Heart left ventricle (tissue), 13 donors: ENCODE results near the gene CNN2.

Source experiments
- CTCF ChIP-seq, 12 donors: fragments of 200-600 bp; sonication (generic) in 4 of 12; IDR thresholded peaks; one replicate each; pipeline versions ENCODE4 v1.5.0 to v1.8.0; 2018 to 2022; ENCODE audit warnings: antibody characterized with exemption in 12 of 12, mild to moderate bottlenecking in 5 of 12
- POLR2A ChIP-seq, 2 donors: fragments of 450-650 bp; IDR thresholded peaks; one replicate each; pipeline ENCODE4 v1.6.1; 2017; ENCODE audit warnings: antibody characterized with exemption in 2 of 2, mild to moderate bottlenecking in 2 of 2, moderate library complexity in 2 of 2
- donor health status: ischemic (EF 13 %, LVEDD 7.1; RV severe dilation, severe dysfunction).
- donor health status: DM: no; HTN: yes; CAD: no.
- donor health status: DM: no; HTN: no; CAD: no.
- donor health status: ischemic (EF 25% LVEDD 6.9; RV normal size, moderate dysfunction).
- donor health status: ischemic (EF 25% LVEDD 5.7; RV mildly dilated, moderate dysfunction).
- donor health status: ischemic (EF 35%, LVEDD 5.7; RV mildly dilated, moderate dysfunction).
- donor health status: nonischemic (EF 11% LVEDD 7.7; RV severe dilation, severe dysfunction).
- donor health status: DM: yes; HTN: yes; CAD: no.
- donor health status: PGD.
- donor health status: ischemic (EF 29% LVEDD 5.4; RV normal size, mild dysfunction).
- donor health status: nonischemic (EF 23%, LVEDD 6.1; RV moderate dilation, normal function).

DNA sequence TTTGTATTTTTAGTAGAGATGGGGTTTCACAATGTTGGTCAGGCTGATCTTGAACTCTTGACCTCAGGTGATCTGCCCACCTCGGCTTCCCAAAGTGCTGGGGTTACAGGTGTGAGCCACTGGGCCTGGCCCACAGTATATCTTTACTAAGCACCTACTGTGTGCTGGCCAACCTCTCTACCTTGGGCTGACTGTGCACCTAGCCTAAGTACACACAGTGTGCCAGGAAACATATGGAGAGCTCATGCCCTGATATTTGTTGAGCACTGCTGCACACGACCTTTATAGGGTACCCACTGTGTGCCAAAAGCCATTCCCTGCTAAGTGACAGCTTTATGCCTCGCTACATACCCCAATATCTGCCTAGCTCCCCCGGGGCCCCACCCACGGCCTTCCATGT is 34.3 kb downstream of the CNN2 start:
- no peak for TF ChIP-seq CTCF (IDR thresholded peaks at IDR 0.05)
- no peak for TF ChIP-seq POLR2A (IDR thresholded peaks at IDR 0.05)
